BLaER1 (cell line): ENCODE data around the gene EPB41L1.
A peak's percentile ranks its signal among the peaks of the same experiment; 100 is the strongest.

ENCODE experiments used
- H3K27ac ChIP-seq: shearing (Covaris generic); formaldehyde crosslinking; 2 replicates; pipeline ENCODE4 v1.8.1; 2022
- H3K27me3 ChIP-seq: shearing (Covaris generic); formaldehyde crosslinking; 2 replicates; pipeline ENCODE4 v1.8.1; 2022
- H3K36me3 ChIP-seq: shearing (Covaris generic); formaldehyde crosslinking; 2 replicates; pipeline ENCODE4 v1.8.1; 2022
- H3K4me1 ChIP-seq: shearing (Covaris generic); formaldehyde crosslinking; 2 replicates; pipeline ENCODE4 v1.8.1; 2022
- H3K4me2 ChIP-seq: shearing (Covaris generic); formaldehyde crosslinking; 2 replicates; pipeline ENCODE4 v1.8.1; 2022
- H3K4me3 ChIP-seq: shearing (Covaris generic); formaldehyde crosslinking; 2 replicates; pipeline ENCODE4 v1.8.1; 2022
- H3K9ac ChIP-seq: shearing (Covaris generic); formaldehyde crosslinking; 2 replicates; pipeline ENCODE4 v1.8.1; 2022
- H3K9me3 ChIP-seq: shearing (Covaris generic); formaldehyde crosslinking; 2 replicates; pipeline ENCODE4 v1.8.1; 2022
- H4K20me1 ChIP-seq: shearing (Covaris generic); formaldehyde crosslinking; 2 replicates; pipeline ENCODE4 v1.8.1; 2022
- Cebpa-rat ChIP-seq: shearing (Covaris generic); IDR thresholded peaks from 2 replicates; pipeline ENCODE4 v1.8.1; 2022

EPB41L1 gene

DNA sequence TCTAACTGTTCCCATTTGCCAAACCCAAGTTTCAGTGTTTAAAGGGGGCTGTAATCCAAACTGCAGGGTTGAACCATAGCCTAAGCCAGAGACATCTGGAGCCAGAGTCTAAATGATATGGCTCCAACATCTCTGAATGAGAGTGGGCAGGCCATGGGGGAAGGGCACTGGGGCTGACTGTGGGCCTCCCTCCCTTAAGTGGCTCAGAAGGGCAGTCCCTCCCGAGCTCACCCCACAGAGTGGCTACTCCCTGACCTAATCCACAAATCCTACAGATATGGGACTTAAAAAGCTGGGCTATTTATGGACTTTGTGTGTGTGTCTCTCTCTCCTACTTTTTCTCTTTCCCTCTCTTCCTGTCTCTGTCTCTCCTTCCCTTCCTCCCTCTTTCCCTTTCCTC, 45.9 kb downstream of the EPB41L1 start:
- no peak overlapping the region for H3K4me3 ChIP-seq
- no peaks in the 10 kb centered on the region for H3K4me1 ChIP-seq
- H4K20me1 ChIP-seq: no peaks in the 10 kb centered on the region
- H3K27ac ChIP-seq: no peak overlapping the region
- H3K9me3 ChIP-seq: no peaks in the 10 kb centered on the region
- H3K4me2 ChIP-seq: no peak overlapping the region
- H3K27me3 ChIP-seq: no peaks in the 10 kb centered on the region
- H3K36me3 ChIP-seq: no peaks in the 10 kb centered on the region
- TF ChIP-seq Cebpa-rat: no peak
- H3K9ac ChIP-seq: no peak overlapping the region

GRCh38 chr20:36201198-36201597, 46.7 kb downstream of the EPB41L1 start:
- Histone ChIP-seq H3K9me3 (no peaks in the 10 kb centered on the region), H3K36me3 (no peaks in the 10 kb centered on the region; the same call in 1 of the 2 replicates), H3K27ac (no peak overlapping the region), H3K4me3 (no peak overlapping the region), H3K4me1 (no peaks in the 10 kb centered on the region), H3K4me2 (no peak overlapping the region), H4K20me1 (no peaks in the 10 kb centered on the region), H3K9ac (0 out of 2 replicates have a peak overlapping the region, but pooled peaks have one; percentile 15), H3K27me3 (no peaks in the 10 kb centered on the region)
- no peak for TF ChIP-seq Cebpa-rat

- no peak overlapping the region for H3K4me2 ChIP-seq
Measured at GRCh38 chr20:36202891-36203338, 48.4 kb downstream of the EPB41L1 start.

DNA sequence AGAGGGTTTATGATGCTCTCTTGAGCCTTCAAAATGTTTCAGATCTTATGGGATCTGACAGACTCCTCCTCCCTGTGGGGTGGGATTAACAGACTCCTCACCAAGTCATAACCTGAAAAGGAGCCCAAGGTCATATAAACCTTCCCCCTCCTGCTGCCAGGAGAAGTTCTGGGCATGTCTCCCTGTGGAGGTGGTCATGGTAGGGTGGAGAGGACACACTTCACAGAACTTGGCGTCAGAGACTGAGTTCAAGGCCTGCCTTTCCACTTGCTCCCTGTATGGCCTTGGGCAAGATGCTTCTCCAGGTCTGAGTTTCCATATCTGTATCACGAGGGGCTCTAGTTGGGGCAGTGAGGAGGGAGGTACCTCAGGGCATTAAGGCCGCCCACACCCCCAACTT, 49.3 kb downstream of the EPB41L1 start:
- Histone ChIP-seq H4K20me1 (no peaks in the 10 kb centered on the region), H3K4me3 (no peak overlapping the region), H3K4me1 (no peaks in the 10 kb centered on the region), H3K36me3 (peaks cover 4% of the 10 kb centered on the region; the same call in 1 of the 2 replicates), H3K27ac (no peak overlapping the region), H3K4me2 (no peak overlapping the region), H3K9me3 (no peaks in the 10 kb centered on the region), H3K9ac (no peak overlapping the region), H3K27me3 (no peaks in the 10 kb centered on the region)
- TF ChIP-seq Cebpa-rat: no peak

More at GRCh38 chr20:36202891-36203338, 48.4 kb downstream of the EPB41L1 start:
- TF ChIP-seq Cebpa-rat: no peak
- Histone ChIP-seq H3K9ac (no peak overlapping the region), H3K27me3 (no peaks in the 10 kb centered on the region), H3K27ac (no peak overlapping the region), H4K20me1 (no peaks in the 10 kb centered on the region), H3K36me3 (peaks cover 4% of the 10 kb centered on the region; the same call in 1 of the 2 replicates), H3K4me1 (no peaks in the 10 kb centered on the region), H3K4me3 (no peak overlapping the region), H3K9me3 (no peaks in the 10 kb centered on the region)

- TF ChIP-seq Cebpa-rat: no peak
- Histone ChIP-seq H3K4me2 (no peak overlapping the region), H3K4me1 (no peaks in the 10 kb centered on the region), H3K27me3 (no peaks in the 10 kb centered on the region), H3K9me3 (no peaks in the 10 kb centered on the region), H3K4me3 (no peak overlapping the region), H3K9ac (no peak overlapping the region), H3K36me3 (peaks cover 10% of the 10 kb centered on the region; the same call in 1 of the 2 replicates), H3K27ac (no peak overlapping the region), H4K20me1 (no peaks in the 10 kb centered on the region)
Measured at GRCh38 chr20:36205026-36205425, 50.5 kb downstream of the EPB41L1 start.

DNA sequence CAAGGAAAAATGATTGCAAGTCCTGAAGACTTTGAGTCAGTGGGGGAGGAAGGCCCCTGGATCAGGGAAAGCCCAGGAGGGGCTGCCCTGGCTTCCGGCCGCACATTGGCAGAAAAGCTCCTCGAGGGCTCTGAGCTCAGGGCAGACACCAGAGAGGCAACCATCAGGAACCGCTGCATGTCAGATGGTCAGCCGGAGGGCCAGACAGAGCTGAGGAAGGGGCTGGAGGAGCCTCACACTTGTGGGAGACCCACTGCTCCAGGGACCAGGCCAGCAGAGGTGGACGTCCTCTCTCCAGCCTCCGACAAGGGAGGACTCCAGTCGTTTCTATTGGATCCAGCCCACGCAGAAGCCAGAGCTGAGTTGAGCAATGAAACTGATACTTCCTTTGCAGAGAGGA, 51.5 kb downstream of the EPB41L1 start:
- no peak overlapping the region for H3K4me3 ChIP-seq
- no peak for TF ChIP-seq Cebpa-rat
- H3K36me3 ChIP-seq: peaks cover 11% of the 10 kb centered on the region; the same call in 1 of the 2 replicates
- no peak overlapping the region for H3K9ac ChIP-seq
- no peaks in the 10 kb centered on the region for H3K9me3 ChIP-seq
- no peaks in the 10 kb centered on the region for H3K4me1 ChIP-seq
- no peaks in the 10 kb centered on the region for H4K20me1 ChIP-seq
- H3K27ac ChIP-seq: no peak overlapping the region
- no peaks in the 10 kb centered on the region for H3K27me3 ChIP-seq
- H3K4me2 ChIP-seq: no peak overlapping the region

DNA sequence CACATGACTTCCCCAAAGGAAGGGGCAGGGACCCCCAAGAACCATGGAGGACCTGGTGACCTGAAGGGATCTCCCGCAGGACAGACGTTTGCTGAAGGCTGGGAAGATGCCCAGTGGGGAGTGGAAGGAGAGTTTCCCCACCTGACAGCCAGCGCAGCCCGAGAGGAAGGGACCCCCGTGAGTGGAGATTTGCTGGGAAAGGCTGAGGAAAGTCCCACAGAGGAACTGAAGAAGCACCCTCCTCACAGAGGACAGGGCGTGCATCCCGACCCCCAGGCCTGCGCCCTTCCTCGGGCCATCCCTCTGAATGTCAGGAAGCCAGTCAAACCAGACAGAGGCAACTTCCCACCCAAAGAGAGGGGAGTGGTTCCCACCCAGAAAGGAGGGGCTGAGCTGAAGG, 52.1 kb downstream of the EPB41L1 start:
- Histone ChIP-seq H3K4me3 (no peak overlapping the region), H3K9ac (no peak overlapping the region), H3K4me1 (no peaks in the 10 kb centered on the region), H3K9me3 (no peaks in the 10 kb centered on the region), H4K20me1 (no peaks in the 10 kb centered on the region), H3K27me3 (no peaks in the 10 kb centered on the region), H3K36me3 (peaks cover 11% of the 10 kb centered on the region; the same call in 1 of the 2 replicates), H3K4me2 (no peak overlapping the region), H3K27ac (no peak overlapping the region)
- TF ChIP-seq Cebpa-rat: no peak

- Histone ChIP-seq H3K4me3 (no peak overlapping the region), H3K4me1 (no peaks in the 10 kb centered on the region), H3K4me2 (no peak overlapping the region), H4K20me1 (no peaks in the 10 kb centered on the region), H3K27me3 (no peaks in the 10 kb centered on the region), H3K9ac (no peak overlapping the region), H3K27ac (no peak overlapping the region), H3K36me3 (peaks cover 11% of the 10 kb centered on the region; the same call in 1 of the 2 replicates), H3K9me3 (no peaks in the 10 kb centered on the region)
- no peak for TF ChIP-seq Cebpa-rat
Measured at GRCh38 chr20:36207602-36208001, 53.1 kb downstream of the EPB41L1 start.

- no peak for TF ChIP-seq Cebpa-rat
- H3K4me1 ChIP-seq: no peaks in the 10 kb centered on the region
- no peak overlapping the region for H3K27ac ChIP-seq
- no peaks in the 10 kb centered on the region for H4K20me1 ChIP-seq
- peaks cover 11% of the 10 kb centered on the region; the same call in 1 of the 2 replicates for H3K36me3 ChIP-seq
- no peaks in the 10 kb centered on the region for H3K27me3 ChIP-seq
- no peak overlapping the region for H3K9ac ChIP-seq
- no peak overlapping the region for H3K4me3 ChIP-seq
- H3K9me3 ChIP-seq: no peaks in the 10 kb centered on the region
- H3K4me2 ChIP-seq: no peak overlapping the region
Measured at GRCh38 chr20:36208257-36208656, 53.7 kb downstream of the EPB41L1 start.

- H3K4me3 ChIP-seq: no peak overlapping the region
- no peak overlapping the region for H3K4me2 ChIP-seq
- H3K4me1 ChIP-seq: no peaks in the 10 kb centered on the region
- peaks cover 11% of the 10 kb centered on the region; the same call in 1 of the 2 replicates for H3K36me3 ChIP-seq
- no peaks in the 10 kb centered on the region for H4K20me1 ChIP-seq
- no peak overlapping the region for H3K9ac ChIP-seq
- H3K27me3 ChIP-seq: no peaks in the 10 kb centered on the region
- no peaks in the 10 kb centered on the region for H3K9me3 ChIP-seq
- H3K27ac ChIP-seq: no peak overlapping the region
- no peak for TF ChIP-seq Cebpa-rat
Measured at GRCh38 chr20:36210436-36211021, 56.0 kb downstream of the EPB41L1 start.
